ENCODE data around the gene KRT2. TPM values are rescaled to one million over a fixed set of nuclear protein-coding genes. Genes with fewer than 3 reads are reported as not detected.
A peak's percentile ranks its signal among the peaks of the same experiment; 100 is the strongest.

KRT2 gene
- total RNA-seq, 4 donors from 2014 or later: not detected

DNA sequence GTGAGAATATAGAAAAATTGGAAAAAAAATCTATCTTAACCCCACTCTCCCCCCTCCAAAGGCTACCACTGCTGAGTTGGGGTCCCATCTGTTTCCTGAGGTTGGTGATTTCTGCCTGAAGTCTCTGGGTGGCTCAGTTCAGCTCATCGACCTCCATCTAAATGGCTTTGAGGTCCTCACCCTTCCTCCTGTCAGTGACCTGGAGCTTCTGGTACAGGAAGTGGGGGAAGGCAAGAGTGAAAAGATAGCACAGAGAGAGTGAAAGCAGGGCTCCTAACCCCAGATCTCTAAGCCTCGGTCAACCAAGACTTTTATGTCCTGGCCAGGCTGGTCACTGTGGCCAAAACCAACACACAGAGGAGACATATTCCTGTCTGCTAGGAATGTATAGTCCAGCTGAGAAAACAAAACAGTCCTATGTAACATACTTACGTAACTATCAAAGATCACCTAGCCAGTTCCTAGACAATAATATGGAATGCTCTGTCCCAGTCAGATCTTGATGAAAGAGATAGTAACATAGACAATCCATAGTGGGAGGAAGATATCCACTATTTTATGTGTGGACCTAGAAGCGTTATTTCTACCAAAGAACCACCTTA is 21.3 kb downstream of the KRT2 start:
- WGBS: 67% methylated on average over 4 of the region's 4 CpGs
- Histone ChIP-seq H3K27ac (replicated peaks in 1 of 4) (no peak overlapping the region), H3K4me3 (no peak overlapping the region), H3K27me3 (no peaks in the 10 kb centered on the region), H3K36me3 (no peaks in the 10 kb centered on the region), H3K9me3 (no peaks in the 10 kb centered on the region), H3K4me1 (peaks cover 0 to 13% (median 7%) of the 10 kb centered on the region in 4 donors)
- intact Hi-C loops (cut with DNase I): no loop called here
- TF ChIP-seq EP300 (IDR thresholded peaks at IDR 0.05): no peak
- no peak for TF ChIP-seq POLR2A (IDR thresholded peaks at IDR 0.05; ENCODE audit: low read depth)
- no peak for TF ChIP-seq POLR2AphosphoS5 (IDR thresholded peaks at IDR 0.05)
- TF ChIP-seq, protein P1, sequence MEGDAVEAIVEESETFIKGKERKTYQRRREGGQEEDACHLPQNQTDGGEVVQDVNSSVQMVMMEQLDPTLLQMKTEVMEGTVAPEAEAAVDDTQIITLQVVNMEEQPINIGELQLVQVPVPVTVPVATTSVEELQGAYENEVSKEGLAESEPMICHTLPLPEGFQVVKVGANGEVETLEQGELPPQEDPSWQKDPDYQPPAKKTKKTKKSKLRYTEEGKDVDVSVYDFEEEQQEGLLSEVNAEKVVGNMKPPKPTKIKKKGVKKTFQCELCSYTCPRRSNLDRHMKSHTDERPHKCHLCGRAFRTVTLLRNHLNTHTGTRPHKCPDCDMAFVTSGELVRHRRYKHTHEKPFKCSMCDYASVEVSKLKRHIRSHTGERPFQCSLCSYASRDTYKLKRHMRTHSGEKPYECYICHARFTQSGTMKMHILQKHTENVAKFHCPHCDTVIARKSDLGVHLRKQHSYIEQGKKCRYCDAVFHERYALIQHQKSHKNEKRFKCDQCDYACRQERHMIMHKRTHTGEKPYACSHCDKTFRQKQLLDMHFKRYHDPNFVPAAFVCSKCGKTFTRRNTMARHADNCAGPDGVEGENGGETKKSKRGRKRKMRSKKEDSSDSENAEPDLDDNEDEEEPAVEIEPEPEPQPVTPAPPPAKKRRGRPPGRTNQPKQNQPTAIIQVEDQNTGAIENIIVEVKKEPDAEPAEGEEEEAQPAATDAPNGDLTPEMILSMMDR (IDR thresholded peaks at IDR 0.05): no peak
- DNase-seq (ENCODE audit: extremely low spot score): peak; percentile 68

- DNase-seq (ENCODE audit: extremely low spot score): peak; percentile 47
- Histone ChIP-seq H3K36me3 (no peaks in the 10 kb centered on the region), H3K9me3 (no peaks in the 10 kb centered on the region), H3K27me3 (no peaks in the 10 kb centered on the region), H3K4me3 (no peak overlapping the region), H3K27ac (replicated peaks in 1 of 4) (no peak overlapping the region), H3K4me1 (peaks cover 0 to 9% (median 6%) of the 10 kb centered on the region in 4 donors)
- WGBS: 74% methylated on average over 7 of the region's 7 CpGs
- TF ChIP-seq POLR2A (IDR thresholded peaks at IDR 0.05; ENCODE audit: low read depth) (no peak), EP300 (IDR thresholded peaks at IDR 0.05) (no peak), POLR2AphosphoS5 (IDR thresholded peaks at IDR 0.05) (no peak)
- TF ChIP-seq, protein P1 (IDR thresholded peaks at IDR 0.05): no peak
- intact Hi-C loops (cut with DNase I): no loop called here
These were observed 22.0 kb downstream of the KRT2 start for GRCh38 chr12:52630008-52630500.

GRCh38 chr12:52629281-52630007 is 22.6 kb downstream of the KRT2 start:
- H3K36me3 ChIP-seq: no peaks in the 10 kb centered on the region
- no peaks in the 10 kb centered on the region for H3K9me3 ChIP-seq
- no peak overlapping the region for H3K4me3 ChIP-seq
- TF ChIP-seq EP300 (IDR thresholded peaks at IDR 0.05): no peak
- TF ChIP-seq POLR2AphosphoS5 (IDR thresholded peaks at IDR 0.05): no peak
- no peak for TF ChIP-seq POLR2A (IDR thresholded peaks at IDR 0.05; ENCODE audit: low read depth)
- TF ChIP-seq, protein P1 (IDR thresholded peaks at IDR 0.05): no peak
- no peaks in the 10 kb centered on the region for H3K27me3 ChIP-seq
- peaks cover 0 to 5% (median 4%) of the 10 kb centered on the region in 4 donors for H3K4me1 ChIP-seq
- 76% methylated on average over 11 of the region's 12 CpGs for WGBS
- DNase-seq (ENCODE audit: extremely low spot score): peak; percentile 91
- no peak overlapping the region for H3K27ac ChIP-seq (replicated peaks in 1 of 4)
- intact Hi-C loops (cut with DNase I): no loop called here

GRCh38 chr12:52628841-52629240 is 23.2 kb downstream of the KRT2 start:
- H3K4me3 ChIP-seq: no peak overlapping the region
- no peak overlapping the region for H3K27ac ChIP-seq (replicated peaks in 1 of 4)
- no peaks in the 10 kb centered on the region for H3K4me1 ChIP-seq
- intact Hi-C loops (cut with DNase I): no loop called here
- DNase-seq (ENCODE audit: extremely low spot score): peak; percentile 90
- H3K27me3 ChIP-seq: no peaks in the 10 kb centered on the region
- no peaks in the 10 kb centered on the region for H3K9me3 ChIP-seq
- TF ChIP-seq, protein P1 (IDR thresholded peaks at IDR 0.05): no peak
- TF ChIP-seq POLR2A (IDR thresholded peaks at IDR 0.05; ENCODE audit: low read depth): no peak
- no peak for TF ChIP-seq POLR2AphosphoS5 (IDR thresholded peaks at IDR 0.05)
- no peak for TF ChIP-seq EP300 (IDR thresholded peaks at IDR 0.05)
- H3K36me3 ChIP-seq: no peaks in the 10 kb centered on the region
- WGBS: 100% methylated on average over 1 of the region's 2 CpGs

Measured in esophagus muscularis mucosa (tissue), 4 donors.